Embryonic facial prominence (tissue), 1 donor: ENCODE results near the gene MGME1.
"Not testable (repeated sequence)": the region's sequence is repeated elsewhere in the genome, so short reads cannot be mapped to it uniquely, and the experiment has no call there.

ENCODE experiments used
- DNase-seq: peaks from one replicate; pipeline ENCODE4 v3.0.0-alpha.2; 2016; ENCODE audit errors: extremely low spot score

MGME1 gene

GRCh38 chr20:18020931-18021330, 52.1 kb downstream of the MGME1 start:
- no peak for DNase-seq

GRCh38 chr20:18024606-18025127, 55.8 kb downstream of the MGME1 start:
- DNase-seq, result no peak

GRCh38 chr20:18027011-18027410, 58.2 kb downstream of the MGME1 start:
- DNase-seq, result not testable (repeated sequence)

- no peak for DNase-seq
Observed at GRCh38 chr20:18030020-18030419, 61.2 kb downstream of the MGME1 start.

- no peak for DNase-seq
Observed at GRCh38 chr20:18031050-18031449, 62.2 kb downstream of the MGME1 start.

GRCh38 chr20:18031888-18032509, 63.2 kb downstream of the MGME1 start:
- DNase-seq, result no peak

GRCh38 chr20:18032977-18033892, 64.4 kb downstream of the MGME1 start:
- no peak for DNase-seq

GRCh38 chr20:18034039-18034438, 65.2 kb downstream of the MGME1 start:
- DNase-seq, result no peak

- DNase-seq, result no peak
Observed at GRCh38 chr20:18039063-18039462, 70.2 kb downstream of the MGME1 start.
